H9 (cell line): Measurements from ENCODE around the gene BTBD1. TPM values are rescaled to one million over a fixed set of nuclear protein-coding genes. Genes with fewer than 3 reads are reported as not detected.

Experiments
- DNase-seq: peaks from one replicate; pipeline ENCODE4 v3.0.0-alpha.2; 2017
- H2AFZ ChIP-seq: one replicate; pipeline ENCODE4 v1.6.1; 2013; ENCODE audit warnings: mild to moderate bottlenecking, low read length, control low read depth, moderate library complexity
- H2AK5ac ChIP-seq: 2 replicates; pipeline ENCODE4 v1.6.1; 2013; ENCODE audit warnings: low read length, control low read depth, mixed read lengths; ENCODE audit not compliant: insufficient read length
- H2BK120ac ChIP-seq: one replicate; pipeline ENCODE4 v1.6.1; 2013; ENCODE audit warnings: low read depth, mild to moderate bottlenecking, low read length, control low read depth, inconsistent platforms; ENCODE audit not compliant: poor library complexity, severe bottlenecking
- H2BK12ac ChIP-seq: 2 replicates; pipeline ENCODE4 v1.6.1; 2013; ENCODE audit warnings: low read length, control low read depth, mixed read lengths, low read depth; ENCODE audit not compliant: insufficient read length
- H2BK15ac ChIP-seq: 2 replicates; pipeline ENCODE4 v1.6.1; 2013; ENCODE audit warnings: low read depth, low read length, control low read depth
- H2BK20ac ChIP-seq: one replicate; pipeline ENCODE4 v1.6.1; 2013; ENCODE audit warnings: low read depth, mild to moderate bottlenecking, low read length, control low read depth, inconsistent platforms; ENCODE audit not compliant: poor library complexity, severe bottlenecking
- H2BK5ac ChIP-seq: 2 replicates; pipeline ENCODE4 v1.6.1; 2013; ENCODE audit warnings: low read length, control low read depth, mixed read lengths; ENCODE audit not compliant: insufficient read length
- H3K14ac ChIP-seq: 2 replicates; pipeline ENCODE4 v1.6.1; 2013; ENCODE audit warnings: low read length, control low read depth; ENCODE audit not compliant: insufficient read depth
- H3K18ac ChIP-seq: 2 replicates; pipeline ENCODE4 v1.6.1; 2013; ENCODE audit warnings: low read depth, mild to moderate bottlenecking, mixed read lengths, low read length, control low read depth; ENCODE audit not compliant: insufficient read length
- H3K23ac ChIP-seq: 2 replicates; pipeline ENCODE4 v1.6.1; 2013; ENCODE audit warnings: low read length, control low read depth, mixed read lengths, low read depth; ENCODE audit not compliant: insufficient read length
- H3K23me2 ChIP-seq: 2 replicates; pipeline ENCODE4 v1.6.1; 2013; ENCODE audit warnings: low read depth, mild to moderate bottlenecking, mixed read lengths, low read length, control low read depth; ENCODE audit not compliant: insufficient read length, poor library complexity, severe bottlenecking
- H3K27ac ChIP-seq: 2 replicates; pipeline ENCODE4 v1.5.1; 2013; ENCODE audit warnings: low read length, control low read depth, mixed read lengths, low read depth; ENCODE audit not compliant: insufficient read length
- H3K27me3 ChIP-seq: 2 replicates; pipeline ENCODE4 v1.6.1; 2013; ENCODE audit warnings: low read length, control low read depth, inconsistent platforms; ENCODE audit not compliant: insufficient read depth
- H3K4ac ChIP-seq: 2 replicates; pipeline ENCODE4 v1.6.1; 2013; ENCODE audit warnings: low read depth, mild to moderate bottlenecking, control low read depth, inconsistent platforms, low read length, moderate library complexity
- H3K4me1 ChIP-seq: 2 replicates; pipeline ENCODE4 v1.6.1; 2013; ENCODE audit warnings: low read length, control low read depth, inconsistent platforms; ENCODE audit not compliant: insufficient read depth
- H3K4me2 ChIP-seq: 2 replicates; pipeline ENCODE4 v1.6.1; 2013; ENCODE audit warnings: low read length, control low read depth, mixed read lengths; ENCODE audit not compliant: insufficient read length, insufficient read depth
- H3K56ac ChIP-seq: 2 replicates; pipeline ENCODE4 v1.6.1; 2013; ENCODE audit warnings: low read depth, mild to moderate bottlenecking, mixed read lengths, low read length, control low read depth; ENCODE audit not compliant: insufficient read length
- H3K79me1 ChIP-seq: 2 replicates; pipeline ENCODE4 v1.6.1; 2013; ENCODE audit warnings: low read depth, mild to moderate bottlenecking, moderate library complexity, low read length, control low read depth, inconsistent platforms; ENCODE audit not compliant: insufficient read depth, poor library complexity, severe bottlenecking
- H3K79me2 ChIP-seq: 2 replicates; pipeline ENCODE4 v1.6.1; 2013; ENCODE audit warnings: low read length, control low read depth, inconsistent platforms; ENCODE audit not compliant: insufficient read depth
- H3K9ac ChIP-seq: 2 replicates; pipeline ENCODE4 v1.6.1; 2013; ENCODE audit warnings: low read length, control low read depth, mixed read lengths; ENCODE audit not compliant: insufficient read length; ENCODE audit errors: extremely low read depth
- H3K9me3 ChIP-seq: one replicate; pipeline ENCODE4 v1.6.1; 2013; ENCODE audit warnings: low read depth, low read length, inconsistent platforms; ENCODE audit not compliant: control insufficient read depth
- H3T11ph ChIP-seq: one replicate; pipeline ENCODE4 v1.6.1; 2013; ENCODE audit warnings: mild to moderate bottlenecking, low read length, control low read depth, inconsistent platforms
- H4K20me1 ChIP-seq: one replicate; pipeline ENCODE4 v1.6.1; 2013; ENCODE audit not compliant: control insufficient read depth, insufficient read length, insufficient read depth
- H4K5ac ChIP-seq: 2 replicates; pipeline ENCODE4 v1.6.1; 2013; ENCODE audit warnings: low read depth, mild to moderate bottlenecking, mixed read lengths, low read length, control low read depth; ENCODE audit not compliant: insufficient read length
- H4K8ac ChIP-seq: replicated peaks from 2 replicates; pipeline ENCODE4 v1.6.1; 2013; ENCODE audit warnings: low read length, control low read depth, mixed read lengths, low read depth; ENCODE audit not compliant: insufficient read length
- H4K91ac ChIP-seq: 2 replicates; pipeline ENCODE4 v1.6.1; 2013; ENCODE audit warnings: low read depth, mild to moderate bottlenecking, moderate library complexity, mixed read lengths, low read length, control low read depth; ENCODE audit not compliant: insufficient read length
- H3K27ac Mint-ChIP-seq, 3 experiments: 2 replicates in 2 of 3; 3 replicates in 1 of 3; pipeline ENCODE4 v1.8.0; 2020 to 2021; ENCODE audit warnings: mixed read lengths in 3 of 3, mild to moderate bottlenecking in 1 of 3, moderate library complexity in 1 of 3
- H3K27me3 Mint-ChIP-seq: 2 replicates; pipeline ENCODE4 v1.8.0; 2021; ENCODE audit warnings: low read depth, mild to moderate bottlenecking, moderate library complexity, mixed read lengths
- H3K36me3 Mint-ChIP-seq, 3 experiments: 2 replicates in 2 of 3; 3 replicates in 1 of 3; pipeline ENCODE4 v1.8.0; 2020 to 2021; ENCODE audit warnings: low read depth in 3 of 3, mixed read lengths in 3 of 3; ENCODE audit not compliant: insufficient read depth in 1 of 3
- H3K4me1 Mint-ChIP-seq, 2 experiments: 2 replicates each; pipeline ENCODE4 v1.8.0; 2020; ENCODE audit warnings: mixed read lengths in 2 of 2
- H3K4me3 Mint-ChIP-seq, 2 experiments: 2 replicates in 1 of 2; 3 replicates in 1 of 2; pipeline ENCODE4 v1.8.0; 2020 to 2021; ENCODE audit warnings: mild to moderate bottlenecking in 2 of 2, mixed read lengths in 2 of 2, moderate library complexity in 1 of 2
- H3K9me3 Mint-ChIP-seq, 2 experiments: 2 replicates in 1 of 2; 3 replicates in 1 of 2; pipeline ENCODE4 v1.8.0; 2020; ENCODE audit warnings: mild to moderate bottlenecking in 2 of 2, mixed read lengths in 2 of 2, moderate library complexity in 1 of 2
- CTCF ChIP-seq: fragments of 200-600 bp; sonication (generic); conservative IDR thresholded peaks from 3 replicates; pipeline ENCODE4 v1.8.0; 2021; ENCODE audit warnings: antibody characterized with exemption, mild to moderate bottlenecking
- WGBS: extraction: QIAGEN DNeasy Blood & Tissue Kit; methylation state at CpG from one replicate; pipeline ENCODE4 v1.1.7; 2013; ENCODE audit warnings: missing lambda C conversion rate, low lambda C conversion rate, mixed read lengths; ENCODE audit not compliant: insufficient read length; ENCODE audit errors: extremely low coverage; 5-methylcytosine and 5-hydroxymethylcytosine counted together
- total RNA-seq: library from RNA; stranded (reverse); gene quantifications from 2 replicates; pipeline ENCODE4 v1.2.1, GENCODE V29; 2021

Gene BTBD1
- total RNA-seq, 1 experiment from 2014 or later = 43.3 TPM

DNA sequence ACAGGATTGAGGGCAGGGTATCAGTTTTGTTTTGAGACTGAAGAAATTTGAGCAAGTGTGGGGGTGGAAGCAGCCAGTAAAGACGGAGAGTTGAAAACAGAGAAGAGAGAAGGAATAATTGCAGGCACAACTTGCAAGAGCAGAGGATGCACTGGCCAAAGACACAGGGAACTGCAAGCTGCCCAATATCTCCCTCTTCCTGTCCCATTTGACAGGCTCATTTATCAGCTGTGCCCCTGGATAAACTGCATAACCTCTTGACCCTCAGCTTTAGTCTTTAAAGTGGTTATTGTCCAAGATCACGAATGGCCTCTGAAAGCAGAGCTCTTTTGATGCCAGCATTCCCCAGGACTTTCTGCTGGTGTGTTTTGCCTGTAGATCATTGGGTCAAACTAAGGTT, 86.1 kb downstream of the BTBD1 start:
- Histone ChIP-seq H2BK20ac (no peak overlapping the region), H3K23me2 (peaks cover 6% of the 10 kb centered on the region), H3K79me2 (no peaks in the 10 kb centered on the region), H3K79me1 (no peaks in the 10 kb centered on the region), H2BK5ac (no peak overlapping the region), H3K18ac (no peak overlapping the region), H3K4ac (no peak overlapping the region), H2AK5ac (no peak overlapping the region), H4K20me1 (no peaks in the 10 kb centered on the region), H4K8ac (no peak overlapping the region), H2AFZ (no peak overlapping the region), H3T11ph (no peak overlapping the region), H3K9ac (no peak overlapping the region), H3K27ac (no peak overlapping the region), H2BK15ac (no peak overlapping the region; the same call in 1 of the 2 replicates), H3K56ac (no peak overlapping the region), H3K9me3 (no peaks in the 10 kb centered on the region), H3K14ac (no peak overlapping the region), H2BK12ac (no peak overlapping the region), H3K27me3 (0 out of 2 replicates have a peak, but pooled peaks cover 3% of the 10 kb centered on the region), H4K5ac (no peak overlapping the region), H2BK120ac (no peak overlapping the region), H3K23ac (no peak overlapping the region), H3K4me1 (no peaks in the 10 kb centered on the region; the same call in 1 of the 2 replicates), H4K91ac (no peak overlapping the region), H3K4me2 (no peak overlapping the region)
- DNase-seq = no peak
- TF ChIP-seq CTCF = no peak
- Mint-ChIP-seq H3K4me3 (no peak overlapping the region), H3K27ac (no peak overlapping the region), H3K27me3 (peaks cover 23% of the 10 kb centered on the region), H3K9me3 (peaks cover 0 to 5% of the 10 kb centered on the region in 2 experiments; a peak in 2 of 5 replicates), H3K36me3 (peaks cover 0 to 4% (median 2%) of the 10 kb centered on the region in 3 experiments; a peak in 1 of 7 replicates), H3K4me1 (peaks cover 0 to 5% of the 10 kb centered on the region in 2 experiments; a peak in 2 of 4 replicates)
- WGBS = no CpG with 5 or more reads among the region's 2 CpGs
